Tibial nerve (tissue), 4 donors: Measurements from ENCODE around the gene AMBRA1. TPM values are rescaled to one million over a fixed set of nuclear protein-coding genes. Genes with fewer than 3 reads are reported as not detected.

ENCODE experiments used
- DNase-seq, 2 donors: peaks; one replicate each; pipeline ENCODE4 v3.0.0-alpha.2; 2019; ENCODE audit warnings: low spot score in 2 of 2
- H3K27ac ChIP-seq, 4 donors: fragments of 200-600 bp; sonication (generic) in 3 of 4; one replicate each; pipeline ENCODE4 v1.5.1; 2017 to 2019; ENCODE audit warnings: mild to moderate bottlenecking in 1 of 4
- H3K27me3 ChIP-seq, 2 donors: fragments of 200-600 bp; sonication (generic) in 1 of 2; one replicate each; pipeline versions ENCODE4 v1.5.1 to v1.6.0; 2017 to 2019
- H3K36me3 ChIP-seq, 3 donors: fragments of 200-600 bp; sonication (generic); one replicate each; pipeline ENCODE4 v1.5.1; 2018 to 2019
- H3K4me1 ChIP-seq, 4 donors: fragments of 200-600 bp; sonication (generic) in 3 of 4; one replicate each; pipeline ENCODE4 v1.5.1; 2017 to 2019
- H3K4me3 ChIP-seq, 4 donors: fragments of 200-600 bp; sonication (generic) in 3 of 4; one replicate each; pipeline ENCODE4 v1.5.1; 2017 to 2019; ENCODE audit warnings: mild to moderate bottlenecking in 1 of 4, moderate library complexity in 1 of 4
- H3K9me3 ChIP-seq, 4 donors: fragments of 200-600 bp; sonication (generic) in 3 of 4; one replicate each; pipeline ENCODE4 v1.5.1; 2017 to 2019
- CTCF ChIP-seq, 5 experiments: fragments of 200-600 bp in 3 of 5; fragments of 450-650 bp in 2 of 5; sonication (generic) in 3 of 5; IDR thresholded peaks; one replicate each; pipeline ENCODE4 v1.5.1; 2016 to 2019; ENCODE audit warnings: antibody characterized with exemption in 5 of 5, mild to moderate bottlenecking in 3 of 5, moderate library complexity in 2 of 5
- EP300 ChIP-seq, 2 donors: sonication (generic); formaldehyde crosslinking; IDR thresholded peaks; one replicate each; pipeline ENCODE4 v1.6.1; 2017; ENCODE audit warnings: antibody characterized with exemption in 2 of 2, mild to moderate bottlenecking in 1 of 2
- POLR2A ChIP-seq, 2 donors: fragments of 450-650 bp; IDR thresholded peaks; one replicate each; pipeline ENCODE4 v1.6.1; 2017; ENCODE audit warnings: antibody characterized with exemption in 2 of 2, mild to moderate bottlenecking in 2 of 2, moderate library complexity in 2 of 2
- whole genome bisulfite sequencing, 2 donors: methylation state at CpG; one replicate each; pipeline ENCODE4 v1.1.5; 2018; 5-methylcytosine and 5-hydroxymethylcytosine counted together
- total RNA-seq, 4 donors: library from RNA; depleted of rRNA; stranded (reverse); fragments of >200 nt; gene quantifications; one replicate each; pipeline ENCODE4 v1.1.0, GENCODE V29; 2016

The AMBRA1 gene
- total RNA-seq, 4 donors from 2014 or later, result 31.0 to 43.7 (median 35.8) TPM

GRCh38 chr11:46458491-46458890, 135.3 kb downstream of the AMBRA1 start:
- H3K27ac ChIP-seq, result no peak overlapping the region
- H3K4me3 ChIP-seq, result no peak overlapping the region
- no peaks in the 10 kb centered on the region for H3K9me3 ChIP-seq
- TF ChIP-seq POLR2A (IDR thresholded peaks at IDR 0.05) (no peak), CTCF (IDR thresholded peaks at IDR 0.05) (no peak), EP300 (IDR thresholded peaks at IDR 0.05) (no peak)
- no peak for DNase-seq
- H3K27me3 ChIP-seq, result no peaks in the 10 kb centered on the region
- 97 to 98% methylated on average over 2 of the region's 2 CpGs for WGBS, 2 donors
- H3K36me3 ChIP-seq, result no peaks in the 10 kb centered on the region
- no peaks in the 10 kb centered on the region for H3K4me1 ChIP-seq

- no peak for TF ChIP-seq CTCF (IDR thresholded peaks at IDR 0.05)
- no peak for TF ChIP-seq EP300 (IDR thresholded peaks at IDR 0.05)
- no peak for TF ChIP-seq POLR2A (IDR thresholded peaks at IDR 0.05)
- Histone ChIP-seq H3K9me3 (no peaks in the 10 kb centered on the region), H3K4me1 (no peaks in the 10 kb centered on the region), H3K36me3 (no peaks in the 10 kb centered on the region), H3K4me3 (no peak overlapping the region), H3K27ac (no peak overlapping the region), H3K27me3 (no peaks in the 10 kb centered on the region)
- no peak for DNase-seq
- 85 to 89% methylated on average over 7 of the region's 7 CpGs for WGBS, 2 donors
Observed at GRCh38 chr11:46457659-46458424, 136.0 kb downstream of the AMBRA1 start.

DNA sequence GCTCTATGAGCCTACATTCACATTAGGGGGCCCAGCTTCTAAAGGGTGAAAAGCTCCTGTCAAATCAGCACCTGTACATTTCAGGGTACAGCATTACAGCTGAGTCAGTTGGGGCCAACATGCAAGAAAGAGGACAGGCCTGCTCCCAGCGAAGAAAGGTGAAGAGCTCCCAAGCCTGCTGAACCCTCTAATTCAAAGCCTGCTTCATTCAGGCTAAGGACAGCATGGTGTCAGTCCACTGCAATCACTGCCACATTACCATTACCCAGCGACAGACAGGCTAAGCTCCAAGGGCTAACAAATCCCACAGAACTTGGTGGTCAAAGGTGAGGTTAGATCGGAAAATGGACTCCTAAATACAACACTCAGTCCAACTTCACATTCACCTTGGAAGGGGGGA, 136.8 kb downstream of the AMBRA1 start:
- no peak for TF ChIP-seq EP300 (IDR thresholded peaks at IDR 0.05)
- no peak for TF ChIP-seq POLR2A (IDR thresholded peaks at IDR 0.05)
- no peak for TF ChIP-seq CTCF (IDR thresholded peaks at IDR 0.05)
- Histone ChIP-seq H3K27me3 (no peaks in the 10 kb centered on the region), H3K9me3 (no peaks in the 10 kb centered on the region), H3K27ac (no peak overlapping the region), H3K36me3 (no peaks in the 10 kb centered on the region), H3K4me1 (no peaks in the 10 kb centered on the region), H3K4me3 (no peak overlapping the region)
- WGBS, 2 donors, result 85 to 89% methylated on average over 3 of the region's 3 CpGs
- DNase-seq, result no peak

- Histone ChIP-seq H3K4me1 (peaks cover 0 to 5% (median 2%) of the 10 kb centered on the region in 4 donors), H3K36me3 (no peaks in the 10 kb centered on the region), H3K9me3 (no peaks in the 10 kb centered on the region), H3K27ac (no peak overlapping the region), H3K27me3 (no peaks in the 10 kb centered on the region), H3K4me3 (no peak overlapping the region)
- 52 to 61% methylated on average over 8 of the region's 8 CpGs for WGBS, 2 donors
- no peak for DNase-seq
- TF ChIP-seq CTCF (IDR thresholded peaks at IDR 0.05), result no peak
- TF ChIP-seq EP300 (IDR thresholded peaks at IDR 0.05), result no peak
- no peak for TF ChIP-seq POLR2A (IDR thresholded peaks at IDR 0.05)
Observed at GRCh38 chr11:46456269-46457001, 137.4 kb downstream of the AMBRA1 start.

DNA sequence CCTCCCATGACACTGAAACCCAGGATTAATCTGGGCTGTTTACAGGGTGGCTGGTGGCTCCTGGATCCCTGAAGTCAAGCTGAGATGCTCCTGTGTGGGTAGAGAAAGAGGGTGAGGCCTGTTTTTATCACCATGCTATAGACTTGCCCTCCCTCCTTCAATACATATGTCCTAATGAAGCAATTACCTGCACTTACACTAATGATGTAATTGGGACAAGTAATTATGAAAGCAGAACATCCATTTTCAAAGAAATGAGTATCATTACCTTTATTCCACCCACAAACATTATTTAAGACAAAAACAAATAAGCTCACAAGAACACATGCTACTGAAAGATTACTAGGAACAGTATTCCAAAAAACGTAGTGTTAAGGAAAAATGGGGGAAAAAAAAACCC, 138.0 kb downstream of the AMBRA1 start:
- DNase-seq, result no peak
- Histone ChIP-seq H3K36me3 (no peaks in the 10 kb centered on the region), H3K4me1 (peaks cover 0 to 8% (median 2%) of the 10 kb centered on the region in 4 donors), H3K9me3 (no peaks in the 10 kb centered on the region), H3K27ac (no peak overlapping the region), H3K27me3 (no peaks in the 10 kb centered on the region), H3K4me3 (no peak overlapping the region)
- 71 to 74% methylated on average over 1 of the region's 1 CpG for WGBS, 2 donors
- TF ChIP-seq EP300 (IDR thresholded peaks at IDR 0.05) (no peak), POLR2A (IDR thresholded peaks at IDR 0.05) (no peak), CTCF (IDR thresholded peaks at IDR 0.05) (no peak)
